ENCODE results near the gene GABARAP.
A peak's percentile ranks its signal among the peaks of the same experiment; 100 is the strongest.

The GABARAP gene

DNA sequence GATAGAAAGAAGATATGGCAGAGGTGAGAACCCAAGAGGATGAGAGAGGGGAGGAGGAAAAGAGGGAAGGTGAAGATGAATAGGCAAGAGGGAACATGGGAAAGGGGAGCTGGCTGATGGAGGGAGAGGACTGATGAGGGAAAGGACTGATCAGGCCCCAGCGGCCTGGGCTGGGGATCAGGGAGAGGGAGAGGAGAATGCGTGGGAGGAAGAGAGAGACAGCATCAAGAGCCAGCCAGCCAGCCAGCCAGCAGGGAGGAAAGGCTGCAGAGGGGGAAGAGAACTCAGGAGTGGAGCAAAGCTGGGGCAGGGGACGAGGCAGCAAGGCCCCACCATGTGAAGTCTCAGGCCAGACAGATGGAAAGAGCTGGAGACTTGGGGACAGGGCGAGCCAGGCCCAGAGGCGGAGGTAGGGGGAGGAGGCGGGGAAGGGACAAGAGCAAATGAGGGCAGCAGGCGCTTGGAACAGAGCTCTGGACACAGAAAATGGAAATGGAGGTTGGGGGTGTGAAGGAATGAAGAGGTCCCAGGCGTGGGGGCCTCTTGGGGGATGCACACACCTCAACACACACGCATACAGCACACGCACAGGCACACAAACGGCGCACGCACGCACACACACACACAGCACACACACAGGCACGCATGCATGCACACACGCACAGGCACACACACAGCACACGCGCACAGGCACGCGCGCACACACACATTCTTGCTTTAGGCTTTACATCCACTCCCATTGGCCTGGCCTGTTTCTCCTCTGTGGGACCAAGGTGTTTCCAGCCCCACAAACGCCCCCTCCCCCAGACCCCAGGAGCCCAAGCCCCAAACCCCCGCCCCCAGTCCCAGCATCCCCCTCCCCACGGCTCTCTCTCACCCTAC is 34.9 kb downstream of the GABARAP start:
- peaks cover 16% of the 10 kb centered on the region for H3K36me3 ChIP-seq (ENCODE audit: insufficient read depth, low read length)
- no peaks in the 10 kb centered on the region for H3K27me3 ChIP-seq (ENCODE audit: control insufficient read depth, insufficient read depth, low read length)
- peak overlapping the region; percentile 4 for H3K4me2 ChIP-seq (ENCODE audit: low read length)
- H3K4me3 ChIP-seq (ENCODE audit: low read length), result no peak overlapping the region
- H3K4me1 ChIP-seq (ENCODE audit: control insufficient read depth, insufficient read depth, low read length), result peaks cover 14% of the 10 kb centered on the region
- no peak overlapping the region for H3K9ac ChIP-seq (ENCODE audit: low read depth, low read length)
- H3K9me3 ChIP-seq (replicated peaks; ENCODE audit: low read length), result no peaks in the 10 kb centered on the region

DNA sequence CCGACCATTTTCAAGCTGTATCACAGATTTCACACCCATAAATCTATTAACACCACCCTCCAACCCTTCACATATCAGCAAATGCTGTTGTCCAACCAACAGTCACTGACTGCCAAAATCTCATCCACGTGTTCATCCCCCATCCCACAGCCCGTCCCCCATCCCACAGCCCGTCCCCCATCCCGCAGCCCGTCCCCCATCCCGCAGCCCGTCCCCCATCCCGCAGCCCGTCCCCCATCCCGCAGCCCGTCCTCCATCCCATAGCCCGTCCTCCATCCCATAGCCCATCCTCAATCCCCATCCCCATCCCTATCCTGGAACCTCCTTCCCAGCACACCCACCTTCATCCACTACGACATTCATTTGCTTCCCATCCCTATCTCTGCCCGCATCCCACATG is 36.7 kb downstream of the GABARAP start:
- Histone ChIP-seq H3K27me3 (ENCODE audit: control insufficient read depth, insufficient read depth, low read length) (no peaks in the 10 kb centered on the region), H3K4me3 (ENCODE audit: low read length) (peak overlapping the region; percentile 62), H3K4me2 (ENCODE audit: low read length) (peak overlapping the region; percentile 76), H3K9ac (ENCODE audit: low read depth, low read length) (peak overlapping the region; percentile 47), H3K9me3 (replicated peaks; ENCODE audit: low read length) (no peaks in the 10 kb centered on the region), H3K36me3 (ENCODE audit: insufficient read depth, low read length) (peaks cover 16% of the 10 kb centered on the region), H3K4me1 (ENCODE audit: control insufficient read depth, insufficient read depth, low read length) (peaks cover 14% of the 10 kb centered on the region)

DNA sequence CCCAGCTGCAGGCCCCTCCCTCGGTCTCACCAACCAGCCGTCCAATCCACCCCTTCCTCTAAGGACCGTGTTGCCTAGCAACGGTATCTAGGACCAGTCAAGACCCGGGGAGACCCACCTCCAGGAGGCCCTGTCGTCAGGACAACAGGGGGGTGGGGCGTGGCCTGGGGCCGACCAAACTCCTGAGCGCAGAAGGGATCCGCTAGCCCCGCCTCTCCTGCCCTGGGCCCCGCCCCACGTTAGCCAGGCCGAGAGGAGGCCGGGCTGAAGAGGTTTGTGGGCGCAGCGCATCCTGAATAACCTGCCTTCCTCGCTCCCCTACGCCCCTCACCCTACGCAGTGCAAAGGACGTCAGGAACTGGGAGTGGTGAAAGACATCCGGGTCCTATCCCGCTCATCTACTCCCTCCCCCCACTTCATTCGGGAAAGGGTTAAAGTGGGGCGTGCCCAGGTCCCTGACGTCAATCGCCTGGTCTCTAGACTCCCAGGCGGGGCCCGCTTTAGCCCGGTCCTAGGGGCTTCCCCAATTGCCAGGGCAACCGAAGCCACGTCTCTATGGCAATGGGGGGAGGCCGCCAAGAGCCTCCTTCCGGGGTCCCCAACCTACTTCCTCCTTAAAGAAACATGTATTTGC is 37.3 kb downstream of the GABARAP start:
- Histone ChIP-seq H3K27me3 (ENCODE audit: control insufficient read depth, insufficient read depth, low read length) (no peaks in the 10 kb centered on the region), H3K4me3 (ENCODE audit: low read length) (peak overlapping the region; percentile 62), H3K36me3 (ENCODE audit: insufficient read depth, low read length) (peaks cover 19% of the 10 kb centered on the region), H3K9ac (ENCODE audit: low read depth, low read length) (peak overlapping the region; percentile 47), H3K4me1 (ENCODE audit: control insufficient read depth, insufficient read depth, low read length) (peaks cover 14% of the 10 kb centered on the region), H3K4me2 (ENCODE audit: low read length) (peak overlapping the region; percentile 76), H3K9me3 (replicated peaks; ENCODE audit: low read length) (no peaks in the 10 kb centered on the region)

DNA sequence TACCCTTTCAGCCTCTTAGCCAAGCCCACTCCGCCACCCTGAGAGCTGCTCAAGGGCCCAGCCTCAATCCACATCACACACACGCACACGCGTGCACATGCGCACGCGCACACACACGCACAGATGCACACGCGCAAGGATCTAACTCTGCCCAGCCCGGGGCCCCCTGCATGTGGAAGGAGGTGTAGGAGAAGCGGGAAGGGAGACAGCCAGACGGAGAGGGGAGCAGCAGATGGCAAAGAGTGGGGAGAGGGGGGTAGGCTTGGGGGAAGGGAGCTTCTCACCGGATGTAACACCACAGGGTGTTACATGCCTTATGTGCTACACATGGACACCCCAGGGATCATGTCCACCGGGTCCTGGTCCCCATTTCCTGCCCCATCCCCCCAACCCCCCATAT is 37.9 kb downstream of the GABARAP start:
- Histone ChIP-seq H3K27me3 (ENCODE audit: control insufficient read depth, insufficient read depth, low read length) (no peaks in the 10 kb centered on the region), H3K36me3 (ENCODE audit: insufficient read depth, low read length) (peaks cover 20% of the 10 kb centered on the region), H3K9ac (ENCODE audit: low read depth, low read length) (peak overlapping the region; percentile 47), H3K4me3 (ENCODE audit: low read length) (peak overlapping the region; percentile 62), H3K4me2 (ENCODE audit: low read length) (peak overlapping the region; percentile 76), H3K4me1 (ENCODE audit: control insufficient read depth, insufficient read depth, low read length) (peaks cover 14% of the 10 kb centered on the region), H3K9me3 (replicated peaks; ENCODE audit: low read length) (no peaks in the 10 kb centered on the region)

DNA sequence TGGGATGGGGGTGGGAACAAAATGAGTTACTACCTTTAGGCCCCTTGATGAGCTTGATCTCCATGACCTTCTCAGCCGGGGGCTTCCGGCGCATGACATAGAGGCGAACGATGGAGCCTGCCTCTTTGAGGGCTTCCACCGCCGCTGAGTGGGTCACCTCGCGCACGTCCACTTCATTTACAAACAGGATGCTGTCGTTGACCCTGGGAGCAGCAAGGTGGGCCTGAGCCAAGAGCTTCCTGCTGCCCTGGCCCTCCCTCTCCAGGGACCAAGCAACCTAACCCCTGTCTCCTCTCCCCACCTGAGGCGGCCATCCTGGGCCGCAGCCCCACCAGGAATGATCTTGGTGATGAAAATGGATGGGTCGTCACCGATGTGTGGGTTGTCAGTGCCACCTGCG is 38.9 kb downstream of the GABARAP start:
- H3K36me3 ChIP-seq (ENCODE audit: insufficient read depth, low read length), result peaks cover 20% of the 10 kb centered on the region

DNA sequence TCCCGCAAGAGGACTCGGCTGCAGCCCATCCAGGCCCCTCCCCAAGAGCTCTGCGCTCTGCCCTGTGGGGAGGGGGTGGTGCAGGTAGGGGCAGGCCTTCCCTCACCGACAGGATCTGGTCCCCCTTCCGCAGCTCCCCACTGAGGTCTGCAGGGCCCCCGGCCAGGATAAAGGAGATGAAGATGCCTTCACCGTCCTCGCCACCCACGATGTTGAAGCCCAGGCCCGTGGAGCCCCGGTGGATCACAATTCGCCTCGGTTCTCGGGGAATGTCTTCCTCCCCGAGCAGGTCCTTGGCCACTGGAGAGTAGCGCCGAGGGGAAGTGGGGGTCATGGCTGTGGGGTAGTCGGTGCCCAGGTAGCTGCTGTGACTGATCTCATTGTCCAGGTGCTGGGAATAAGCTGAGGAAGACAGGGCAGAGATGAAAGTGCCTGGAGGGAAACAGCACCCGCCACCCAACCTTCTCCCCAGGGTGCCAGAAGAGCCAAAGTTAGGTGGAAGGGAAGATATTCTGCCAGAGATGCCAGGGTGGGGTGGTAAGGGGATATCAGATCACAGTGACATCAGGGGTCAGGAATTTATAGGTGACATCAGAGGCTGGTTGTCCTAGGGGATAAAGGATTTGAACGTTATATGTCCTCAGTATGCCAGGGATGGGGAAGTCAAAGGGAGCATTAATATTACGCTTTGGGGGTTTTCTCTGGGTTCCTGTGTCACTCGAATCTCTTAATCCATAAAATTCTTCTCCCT is 45.4 kb downstream of the GABARAP start:
- no peak overlapping the region for H3K9ac ChIP-seq (ENCODE audit: low read depth, low read length)
- no peak overlapping the region for H3K4me2 ChIP-seq (ENCODE audit: low read length)
- no peaks in the 10 kb centered on the region for H3K4me1 ChIP-seq (ENCODE audit: control insufficient read depth, insufficient read depth, low read length)
- no peak overlapping the region for H3K4me3 ChIP-seq (ENCODE audit: low read length)
- no peaks in the 10 kb centered on the region for H3K9me3 ChIP-seq (replicated peaks; ENCODE audit: low read length)
- H3K36me3 ChIP-seq (ENCODE audit: insufficient read depth, low read length), result peaks cover 42% of the 10 kb centered on the region
- no peaks in the 10 kb centered on the region for H3K27me3 ChIP-seq (ENCODE audit: control insufficient read depth, insufficient read depth, low read length)

More for the DNA sequence above, 38.9 kb downstream of the GABARAP start:
- Histone ChIP-seq H3K9ac (ENCODE audit: low read depth, low read length) (no peak overlapping the region), H3K27me3 (ENCODE audit: control insufficient read depth, insufficient read depth, low read length) (no peaks in the 10 kb centered on the region), H3K4me2 (ENCODE audit: low read length) (no peak overlapping the region), H3K4me3 (ENCODE audit: low read length) (no peak overlapping the region), H3K9me3 (replicated peaks; ENCODE audit: low read length) (no peaks in the 10 kb centered on the region), H3K4me1 (ENCODE audit: control insufficient read depth, insufficient read depth, low read length) (peaks cover 14% of the 10 kb centered on the region)

DNA sequence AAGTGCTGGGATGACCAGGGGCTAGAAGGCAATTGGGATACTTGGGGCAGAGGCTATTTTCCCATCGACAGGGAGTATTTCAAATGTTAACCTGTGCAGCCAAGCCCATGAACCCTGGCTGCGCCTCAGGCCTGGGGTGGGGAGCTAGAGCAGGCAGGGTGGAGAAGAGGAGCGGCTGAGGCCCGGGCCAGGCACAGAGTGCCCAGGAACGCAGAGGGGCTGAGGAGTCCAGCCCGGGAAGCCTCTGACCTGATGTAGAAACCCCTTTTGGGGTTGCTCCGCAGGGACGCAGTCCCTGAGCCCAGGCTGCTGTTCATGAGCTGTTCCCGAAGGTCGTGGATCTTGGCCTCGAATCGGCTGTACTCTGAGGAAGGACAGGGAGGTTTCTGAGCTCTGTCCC is 46.3 kb downstream of the GABARAP start:
- no peak overlapping the region for H3K4me2 ChIP-seq (ENCODE audit: low read length)
- H3K9me3 ChIP-seq (replicated peaks; ENCODE audit: low read length), result no peaks in the 10 kb centered on the region
- peaks cover 45% of the 10 kb centered on the region for H3K36me3 ChIP-seq (ENCODE audit: insufficient read depth, low read length)
- H3K4me1 ChIP-seq (ENCODE audit: control insufficient read depth, insufficient read depth, low read length), result no peaks in the 10 kb centered on the region
- no peak overlapping the region for H3K4me3 ChIP-seq (ENCODE audit: low read length)
- H3K27me3 ChIP-seq (ENCODE audit: control insufficient read depth, insufficient read depth, low read length), result no peaks in the 10 kb centered on the region
- H3K9ac ChIP-seq (ENCODE audit: low read depth, low read length), result no peak overlapping the region

DNA sequence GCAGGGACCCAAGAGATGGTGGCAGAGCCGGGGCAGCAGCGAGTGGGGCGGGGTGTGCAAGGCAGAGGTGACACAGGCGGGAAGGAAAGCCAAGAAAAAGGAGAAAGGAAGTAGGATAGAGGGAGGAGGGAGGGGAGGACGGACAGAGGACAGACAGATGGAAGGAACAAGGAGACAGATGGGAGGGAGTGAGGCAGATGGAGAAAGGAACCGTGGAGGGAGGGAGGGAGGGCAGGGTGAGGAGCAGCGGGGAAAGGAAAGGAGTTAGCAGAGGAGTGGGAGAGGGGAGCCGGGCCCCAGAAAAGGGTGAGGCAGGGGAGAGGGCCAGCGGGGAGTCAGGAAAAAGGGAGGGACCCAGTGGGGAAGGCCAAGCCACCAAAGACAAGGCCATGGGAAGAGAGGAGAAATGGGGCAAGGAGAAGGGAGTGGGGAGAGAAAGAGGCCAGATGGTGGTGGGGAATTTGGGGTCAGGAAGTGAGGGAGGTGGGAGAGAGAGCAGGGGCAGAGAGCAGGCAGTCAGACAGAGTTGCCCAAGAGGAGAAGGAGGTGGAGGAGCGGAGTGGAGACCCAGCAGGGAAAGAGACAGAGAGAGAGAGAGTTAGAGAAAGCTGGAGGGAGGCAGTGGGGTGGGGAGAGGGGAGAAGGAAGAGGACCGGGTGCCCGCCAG is 49.8 kb downstream of the GABARAP start:
- H3K4me1 ChIP-seq (ENCODE audit: control insufficient read depth, insufficient read depth, low read length), result no peaks in the 10 kb centered on the region
- no peaks in the 10 kb centered on the region for H3K27me3 ChIP-seq (ENCODE audit: control insufficient read depth, insufficient read depth, low read length)
- H3K4me2 ChIP-seq (ENCODE audit: low read length), result no peak overlapping the region
- H3K9ac ChIP-seq (ENCODE audit: low read depth, low read length), result no peak overlapping the region
- no peak overlapping the region for H3K4me3 ChIP-seq (ENCODE audit: low read length)
- no peaks in the 10 kb centered on the region for H3K9me3 ChIP-seq (replicated peaks; ENCODE audit: low read length)
- H3K36me3 ChIP-seq (ENCODE audit: insufficient read depth, low read length), result peaks cover 39% of the 10 kb centered on the region

DNA sequence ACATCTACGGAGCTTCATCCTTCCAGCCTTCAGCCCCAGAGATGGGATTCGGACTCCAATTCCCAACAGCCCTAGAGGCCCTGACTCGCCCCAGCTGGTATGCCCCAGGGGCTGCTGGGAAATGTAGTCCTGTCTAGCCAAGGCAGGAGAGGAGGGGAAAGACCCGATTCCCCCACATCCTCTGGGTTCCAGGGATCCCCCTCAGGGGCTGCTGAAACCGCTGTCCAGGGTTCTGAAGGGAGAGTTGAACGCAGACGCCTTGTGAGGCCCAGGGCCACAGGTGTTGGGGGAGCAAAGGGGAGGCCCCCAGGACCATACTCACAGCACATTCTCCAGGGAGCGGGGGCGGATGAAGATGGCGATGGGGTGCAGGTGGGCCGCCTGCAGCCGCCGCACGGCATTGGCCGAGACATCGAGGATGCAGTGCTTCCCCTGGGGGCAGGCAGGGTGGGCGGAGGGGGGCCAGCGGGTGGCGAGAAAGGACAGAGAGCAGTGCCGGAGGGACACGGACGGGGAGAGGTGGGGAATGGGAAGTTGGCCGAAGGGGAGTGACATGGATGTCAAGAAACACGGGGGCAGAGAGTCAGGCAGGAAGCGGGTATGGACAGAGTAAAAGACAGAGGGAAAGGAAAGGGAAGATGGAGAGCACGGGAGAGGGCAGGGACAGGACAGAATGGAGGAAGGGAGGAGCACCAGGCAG is 50.5 kb downstream of the GABARAP start:
- H3K36me3 ChIP-seq (ENCODE audit: insufficient read depth, low read length), result peaks cover 33% of the 10 kb centered on the region
- no peaks in the 10 kb centered on the region for H3K9me3 ChIP-seq (replicated peaks; ENCODE audit: low read length)
- H3K4me3 ChIP-seq (ENCODE audit: low read length), result no peak overlapping the region
- no peak overlapping the region for H3K4me2 ChIP-seq (ENCODE audit: low read length)
- no peak overlapping the region for H3K9ac ChIP-seq (ENCODE audit: low read depth, low read length)
- no peaks in the 10 kb centered on the region for H3K4me1 ChIP-seq (ENCODE audit: control insufficient read depth, insufficient read depth, low read length)
- no peaks in the 10 kb centered on the region for H3K27me3 ChIP-seq (ENCODE audit: control insufficient read depth, insufficient read depth, low read length)

DNA sequence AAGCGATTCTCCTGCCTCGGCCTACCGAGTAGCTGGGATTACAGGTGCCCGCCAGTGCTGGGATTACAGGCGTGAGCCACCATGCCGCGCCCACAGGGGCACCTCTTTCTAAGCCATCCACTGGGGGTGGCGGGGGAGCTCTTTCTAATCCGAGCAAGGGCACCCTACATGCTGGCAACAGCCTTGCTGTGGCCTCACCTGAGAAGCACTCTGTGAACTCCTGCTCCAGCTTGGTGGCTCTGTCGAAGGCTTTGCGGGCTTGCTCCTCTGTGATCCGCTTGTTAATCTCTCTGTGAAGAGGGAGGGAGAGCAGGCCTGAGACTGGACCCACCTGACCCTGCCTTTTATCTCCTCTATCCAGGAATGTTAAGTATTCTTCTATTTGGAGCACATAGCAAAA is 51.2 kb downstream of the GABARAP start:
- Histone ChIP-seq H3K4me2 (ENCODE audit: low read length) (no peak overlapping the region), H3K9ac (ENCODE audit: low read depth, low read length) (no peak overlapping the region), H3K27me3 (ENCODE audit: control insufficient read depth, insufficient read depth, low read length) (no peaks in the 10 kb centered on the region), H3K36me3 (ENCODE audit: insufficient read depth, low read length) (peaks cover 27% of the 10 kb centered on the region), H3K4me3 (ENCODE audit: low read length) (no peak overlapping the region), H3K4me1 (ENCODE audit: control insufficient read depth, insufficient read depth, low read length) (no peaks in the 10 kb centered on the region), H3K9me3 (replicated peaks; ENCODE audit: low read length) (no peaks in the 10 kb centered on the region)
